ENCODE results near the gene GCM1. TPM values are rescaled to one million over a fixed set of nuclear protein-coding genes. Genes with fewer than 3 reads are reported as not detected.

GCM1 gene
- total RNA-seq, 4 donors from 2014 or later: not detected

- no peaks in the 10 kb centered on the region for H3K4me1 ChIP-seq
- H3K27ac ChIP-seq: no peak overlapping the region
- no peak for DNase-seq
- TF ChIP-seq POLR2A (IDR thresholded peaks at IDR 0.05): no peak
- TF ChIP-seq, protein P1, sequence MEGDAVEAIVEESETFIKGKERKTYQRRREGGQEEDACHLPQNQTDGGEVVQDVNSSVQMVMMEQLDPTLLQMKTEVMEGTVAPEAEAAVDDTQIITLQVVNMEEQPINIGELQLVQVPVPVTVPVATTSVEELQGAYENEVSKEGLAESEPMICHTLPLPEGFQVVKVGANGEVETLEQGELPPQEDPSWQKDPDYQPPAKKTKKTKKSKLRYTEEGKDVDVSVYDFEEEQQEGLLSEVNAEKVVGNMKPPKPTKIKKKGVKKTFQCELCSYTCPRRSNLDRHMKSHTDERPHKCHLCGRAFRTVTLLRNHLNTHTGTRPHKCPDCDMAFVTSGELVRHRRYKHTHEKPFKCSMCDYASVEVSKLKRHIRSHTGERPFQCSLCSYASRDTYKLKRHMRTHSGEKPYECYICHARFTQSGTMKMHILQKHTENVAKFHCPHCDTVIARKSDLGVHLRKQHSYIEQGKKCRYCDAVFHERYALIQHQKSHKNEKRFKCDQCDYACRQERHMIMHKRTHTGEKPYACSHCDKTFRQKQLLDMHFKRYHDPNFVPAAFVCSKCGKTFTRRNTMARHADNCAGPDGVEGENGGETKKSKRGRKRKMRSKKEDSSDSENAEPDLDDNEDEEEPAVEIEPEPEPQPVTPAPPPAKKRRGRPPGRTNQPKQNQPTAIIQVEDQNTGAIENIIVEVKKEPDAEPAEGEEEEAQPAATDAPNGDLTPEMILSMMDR (IDR thresholded peaks at IDR 0.05): no peak
- H3K27me3 ChIP-seq: no peaks in the 10 kb centered on the region
- H3K9me3 ChIP-seq: no peaks in the 10 kb centered on the region
- H3K4me3 ChIP-seq: no peak overlapping the region
- no peaks in the 10 kb centered on the region for H3K36me3 ChIP-seq
- intact Hi-C loops (cut with DNase I; ENCODE audit: low total_unique reads): no loop called here
Measured at GRCh38 chr6:53125276-53125675, 23.4 kb downstream of the GCM1 start.

GRCh38 chr6:53124131-53124800, 24.4 kb downstream of the GCM1 start:
- Histone ChIP-seq H3K36me3 (no peaks in the 10 kb centered on the region), H3K4me3 (no peak overlapping the region), H3K27ac (no peak overlapping the region), H3K27me3 (no peaks in the 10 kb centered on the region), H3K4me1 (no peaks in the 10 kb centered on the region), H3K9me3 (no peaks in the 10 kb centered on the region)
- no peak for TF ChIP-seq POLR2A (IDR thresholded peaks at IDR 0.05)
- TF ChIP-seq, protein P1 (IDR thresholded peaks at IDR 0.05): no peak
- intact Hi-C loops (cut with DNase I; ENCODE audit: low total_unique reads): no loop called here
- no peak for DNase-seq

DNA sequence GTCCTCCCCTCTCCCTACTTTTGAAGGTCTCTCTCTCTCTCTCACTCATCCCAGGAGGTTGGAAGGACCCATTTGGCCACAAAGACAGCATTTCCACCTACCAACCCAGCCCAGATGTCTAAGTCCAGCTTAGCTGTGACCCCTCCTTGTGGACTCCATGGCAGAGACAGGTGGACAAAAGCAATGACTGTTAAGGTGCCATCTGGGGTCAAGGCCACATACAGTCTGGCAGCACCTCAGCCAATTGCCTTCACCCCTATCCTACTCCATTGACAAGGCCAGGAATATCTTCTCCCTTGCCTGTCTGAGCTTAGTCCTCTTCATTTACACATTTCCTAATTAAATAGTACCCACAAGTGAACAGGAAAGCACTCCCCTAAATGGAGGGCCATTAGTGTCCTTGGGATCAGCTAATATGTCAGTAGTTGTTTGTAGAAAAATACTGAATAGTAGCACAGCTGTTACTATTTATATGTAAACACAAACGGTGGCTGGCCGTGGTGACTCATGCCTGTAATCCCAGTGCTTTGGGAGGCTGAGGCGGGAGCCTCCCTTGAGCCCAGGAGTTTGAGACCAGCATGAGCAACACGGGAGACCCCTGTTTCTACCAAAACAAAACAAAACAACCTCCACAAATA, 28.8 kb downstream of the GCM1 start:
- no peak overlapping the region for H3K27ac ChIP-seq
- intact Hi-C loops (cut with DNase I; ENCODE audit: low total_unique reads): no loop called here
- TF ChIP-seq, protein P1 (IDR thresholded peaks at IDR 0.05): no peak
- TF ChIP-seq POLR2A (IDR thresholded peaks at IDR 0.05): no peak
- no peak for DNase-seq
- no peaks in the 10 kb centered on the region for H3K9me3 ChIP-seq
- no peaks in the 10 kb centered on the region for H3K27me3 ChIP-seq
- no peak overlapping the region for H3K4me3 ChIP-seq
- no peaks in the 10 kb centered on the region for H3K4me1 ChIP-seq
- H3K36me3 ChIP-seq: no peaks in the 10 kb centered on the region

- intact Hi-C loops (cut with DNase I; ENCODE audit: low total_unique reads): no loop called here
- no peak overlapping the region for H3K27ac ChIP-seq
- no peaks in the 10 kb centered on the region for H3K9me3 ChIP-seq
- no peak for DNase-seq
- no peaks in the 10 kb centered on the region for H3K27me3 ChIP-seq
- TF ChIP-seq, protein P1 (IDR thresholded peaks at IDR 0.05): no peak
- TF ChIP-seq POLR2A (IDR thresholded peaks at IDR 0.05): no peak
- no peaks in the 10 kb centered on the region for H3K36me3 ChIP-seq
- H3K4me3 ChIP-seq: no peak overlapping the region
- no peaks in the 10 kb centered on the region for H3K4me1 ChIP-seq
Measured at GRCh38 chr6:53119349-53119748, 29.3 kb downstream of the GCM1 start.

GRCh38 chr6:53115741-53116140, 32.9 kb downstream of the GCM1 start:
- Histone ChIP-seq H3K9me3 (no peaks in the 10 kb centered on the region), H3K4me1 (no peaks in the 10 kb centered on the region), H3K27ac (no peak overlapping the region), H3K36me3 (no peaks in the 10 kb centered on the region), H3K27me3 (no peaks in the 10 kb centered on the region), H3K4me3 (no peak overlapping the region)
- intact Hi-C loops (cut with DNase I; ENCODE audit: low total_unique reads): no loop called here
- DNase-seq: no peak
- no peak for TF ChIP-seq POLR2A (IDR thresholded peaks at IDR 0.05)
- TF ChIP-seq, protein P1 (IDR thresholded peaks at IDR 0.05): no peak

Measured in uterus (tissue), 4 donors.